ENCODE measurements around the gene PLCH2. TPM values are rescaled to one million over a fixed set of nuclear protein-coding genes. Genes with fewer than 3 reads are reported as not detected.

Gene PLCH2
- total and polyA plus RNA-seq, 9 of the 15 experiments (the other 6 are each of a cell fraction or from before 2014, with no cell fraction given): 0.16 TPM; not detected in 8

DNA sequence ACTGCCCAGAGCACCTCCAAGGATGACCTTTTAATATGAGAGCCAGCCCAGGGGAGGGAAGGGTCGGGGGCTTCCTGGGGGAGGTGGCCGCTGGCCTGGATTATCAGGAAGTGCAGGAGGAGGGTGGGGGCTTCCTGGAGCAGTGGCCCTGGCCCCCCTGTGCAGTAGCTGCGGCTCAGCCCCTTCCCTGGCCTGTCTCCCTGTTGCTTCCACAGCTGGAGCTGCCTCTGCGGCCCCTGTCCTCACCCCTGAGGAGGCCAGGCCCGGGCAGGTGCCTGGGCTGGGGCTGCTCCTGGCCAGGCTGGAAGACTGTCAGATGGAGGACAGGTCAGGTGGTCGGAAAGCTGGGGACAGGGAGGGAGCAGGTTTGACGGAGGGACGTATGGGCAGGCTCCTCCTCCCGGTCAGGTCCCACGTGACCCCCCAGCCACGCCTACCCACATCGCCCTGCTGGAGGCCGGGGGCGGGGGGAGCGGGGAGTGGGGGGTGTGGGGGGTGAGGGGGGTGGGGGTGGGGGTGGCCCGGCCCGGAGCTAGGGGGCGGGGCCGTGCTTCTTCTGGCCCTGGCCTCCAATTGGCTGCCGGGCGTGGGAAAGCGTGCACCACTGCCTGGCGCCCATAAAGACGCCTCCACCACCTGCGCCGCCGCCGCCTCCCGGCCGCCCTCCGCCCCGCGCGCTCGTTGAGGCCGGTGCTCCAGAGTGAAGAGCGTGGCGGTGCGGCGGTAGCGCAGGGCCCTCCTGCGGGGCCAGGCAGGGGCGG, 69.8 kb downstream of the PLCH2 start (continued):
- TF ChIP-seq REST (IDR thresholded peaks at IDR 0.05; ENCODE audit: borderline replicate concordance) (peak; percentile 79), REST (CRISPR knock-in tag; IDR thresholded peaks at IDR 0.05; ENCODE audit: low read depth) (no peak), ZNF408 (CRISPR knock-in tag; IDR thresholded peaks at IDR 0.05; ENCODE audit: low read depth) (no peak), CCAR2 (IDR thresholded peaks at IDR 0.05; ENCODE audit: low read depth, low read length) (no peak), GABPB2 (CRISPR knock-in tag; conservative IDR thresholded peaks at IDR 0.05) (no peak), KAT7 (CRISPR knock-in tag; IDR thresholded peaks at IDR 0.05; ENCODE audit: borderline replicate concordance) (peak; percentile 32; the same call in 1 of the 2 replicates), TBP (optimal IDR thresholded peaks at IDR 0.05; ENCODE audit: low read depth, low read length) (peak; percentile 62), FOXJ2 (tag; IDR thresholded peaks at IDR 0.05) (peak; percentile 46; the same call in 1 of the 2 replicates), PHF20 (IDR thresholded peaks at IDR 0.05; ENCODE audit: partially characterized antibody) (peak; percentile 19), ZNF133 (CRISPR knock-in tag; IDR thresholded peaks at IDR 0.05) (no peak), E2F6 (IDR thresholded peaks at IDR 0.05; ENCODE audit: borderline replicate concordance in 1 of 2, extremely low read depth in 1 of 2, insufficient read depth in 1 of 2, insufficient read length in 1 of 2, low read depth in 1 of 2, low read length in 1 of 2, poor library complexity in 1 of 2, severe bottlenecking in 1 of 2) (peak; percentile 85 to 97), TFAM (CRISPR knock-in tag; conservative IDR thresholded peaks at IDR 0.05) (no peak), SUPT5H (IDR thresholded peaks at IDR 0.05) (peak; percentile 73)
- TF ChIP-seq, protein P1, sequence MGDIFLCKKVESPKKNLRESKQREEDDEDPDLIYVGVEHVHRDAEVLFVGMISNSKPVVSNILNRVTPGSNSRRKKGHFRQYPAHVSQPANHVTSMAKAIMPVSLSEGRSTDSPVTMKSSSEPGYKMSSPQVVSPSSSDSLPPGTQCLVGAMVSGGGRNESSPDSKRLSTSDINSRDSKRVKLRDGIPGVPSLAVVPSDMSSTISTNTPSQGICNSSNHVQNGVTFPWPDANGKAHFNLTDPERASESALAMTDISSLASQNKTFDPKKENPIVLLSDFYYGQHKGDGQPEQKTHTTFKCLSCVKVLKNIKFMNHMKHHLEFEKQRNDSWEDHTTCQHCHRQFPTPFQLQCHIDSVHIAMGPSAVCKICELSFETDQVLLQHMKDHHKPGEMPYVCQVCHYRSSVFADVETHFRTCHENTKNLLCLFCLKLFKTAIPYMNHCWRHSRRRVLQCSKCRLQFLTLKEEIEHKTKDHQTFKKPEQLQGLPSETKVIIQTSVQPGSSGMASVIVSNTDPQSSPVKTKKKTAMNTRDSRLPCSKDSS (IDR thresholded peaks at IDR 0.05; ENCODE audit: low read depth, partially characterized antibody): no peak
- TF ChIP-seq, protein P2, sequence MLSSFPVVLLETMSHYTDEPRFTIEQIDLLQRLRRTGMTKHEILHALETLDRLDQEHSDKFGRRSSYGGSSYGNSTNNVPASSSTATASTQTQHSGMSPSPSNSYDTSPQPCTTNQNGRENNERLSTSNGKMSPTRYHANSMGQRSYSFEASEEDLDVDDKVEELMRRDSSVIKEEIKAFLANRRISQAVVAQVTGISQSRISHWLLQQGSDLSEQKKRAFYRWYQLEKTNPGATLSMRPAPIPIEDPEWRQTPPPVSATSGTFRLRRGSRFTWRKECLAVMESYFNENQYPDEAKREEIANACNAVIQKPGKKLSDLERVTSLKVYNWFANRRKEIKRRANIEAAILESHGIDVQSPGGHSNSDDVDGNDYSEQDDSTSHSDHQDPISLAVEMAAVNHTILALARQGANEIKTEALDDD (IDR thresholded peaks at IDR 0.05): no peak
